Fibroblast of villous mesenchyme (primary cell): ENCODE results near the gene OR5B17. TPM values are rescaled to one million over a fixed set of nuclear protein-coding genes. Genes with fewer than 3 reads are reported as not detected.
A peak's percentile ranks its signal among the peaks of the same experiment; 100 is the strongest.

Experiments used
- DNase-seq: peaks from one replicate; pipeline ENCODE4 v3.0.0-alpha.2; 2010; ENCODE audit warnings: low read depth
- H3K4me3 ChIP-seq: 2 replicates; pipeline ENCODE4 v1.5.1; 2011; ENCODE audit warnings: low read depth, mild to moderate bottlenecking, low read length
- CTCF ChIP-seq: IDR thresholded peaks from 2 replicates; pipeline ENCODE4 v1.5.1; 2012; ENCODE audit warnings: low read depth, mild to moderate bottlenecking, low read length; ENCODE audit not compliant: insufficient read depth
- total RNA-seq: library from RNA; depleted of rRNA; stranded (reverse); fragments of >200 nt; gene quantifications from 2 replicates; pipeline ENCODE4 v1.2.3, GENCODE V29; 2012

The OR5B17 gene
- total RNA-seq, 1 donor: not detected

GRCh38 chr11:58390551-58391063 lies 31.7 kb upstream of the OR5B17 start:
- H3K4me3 ChIP-seq: no peak overlapping the region
- no peak for TF ChIP-seq CTCF
- DNase-seq: no peak

GRCh38 chr11:58354727-58355126 lies 4.1 kb downstream of the OR5B17 start:
- H3K4me3 ChIP-seq: no peak overlapping the region
- no peak for DNase-seq
- no peak for TF ChIP-seq CTCF

DNA sequence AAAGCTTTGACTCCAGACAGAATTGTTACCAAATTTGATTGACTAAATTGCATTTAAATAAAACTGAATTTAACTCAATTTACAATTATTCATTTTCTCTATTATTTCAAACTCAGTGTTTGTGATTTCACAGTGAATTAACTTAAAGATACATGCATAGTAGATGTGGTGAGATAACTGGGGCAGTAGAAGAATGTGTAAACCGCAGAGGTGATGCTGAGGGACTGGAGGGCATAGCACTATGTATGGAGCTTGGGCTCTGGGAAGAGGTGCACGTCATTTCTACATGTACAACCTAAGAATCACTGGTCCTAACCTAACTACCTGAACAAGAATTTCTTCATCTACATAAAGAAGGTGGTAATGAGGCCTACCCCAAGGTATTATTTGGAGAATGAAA lies 13.7 kb downstream of the OR5B17 start:
- TF ChIP-seq CTCF: no peak
- no peak overlapping the region for H3K4me3 ChIP-seq
- no peak for DNase-seq

DNA sequence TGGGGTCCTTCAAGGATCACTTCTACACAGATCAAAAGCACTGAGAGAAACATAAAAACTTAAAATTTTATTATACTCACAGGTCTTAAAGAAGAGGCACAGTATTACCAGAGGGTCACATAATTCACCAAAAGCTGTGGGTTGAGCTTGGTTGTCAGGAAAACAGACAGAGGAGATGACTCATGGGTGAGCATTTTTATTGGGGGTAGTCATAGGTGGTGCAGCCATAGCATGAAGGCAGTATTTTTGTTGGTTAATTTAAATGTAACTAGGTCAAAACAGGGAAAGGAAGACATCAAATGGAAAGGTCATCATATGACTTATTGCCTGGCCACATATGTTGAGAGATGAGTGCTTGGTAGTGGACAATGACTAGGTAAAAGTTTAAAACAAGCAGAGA lies 24.2 kb downstream of the OR5B17 start:
- no peak overlapping the region for H3K4me3 ChIP-seq
- TF ChIP-seq CTCF: no peak
- peak; percentile 69 for DNase-seq

DNA sequence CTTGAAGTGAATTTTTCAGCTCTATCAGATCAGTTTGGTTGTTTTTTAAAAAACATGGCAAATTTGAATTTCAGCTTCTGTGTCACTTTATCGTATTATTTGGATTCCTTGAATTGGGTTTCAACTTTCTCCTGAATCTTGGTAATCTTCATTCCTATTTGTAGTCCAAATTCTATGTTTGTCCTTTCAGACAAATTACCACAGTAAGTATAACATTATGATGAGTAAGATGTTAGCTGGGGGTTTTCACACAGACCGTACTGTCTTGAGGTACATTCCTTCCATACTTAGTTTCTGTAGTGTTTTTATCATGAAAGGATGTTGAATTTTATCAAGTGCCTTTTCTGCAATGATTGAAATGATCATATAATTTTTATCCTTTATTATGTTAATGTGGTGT lies 28.0 kb downstream of the OR5B17 start:
- no peak for TF ChIP-seq CTCF

GRCh38 chr11:58318532-58318931 lies 40.3 kb downstream of the OR5B17 start:
- TF ChIP-seq CTCF: no peak
- peak; percentile 61 for DNase-seq
- no peak overlapping the region for H3K4me3 ChIP-seq

More for the DNA sequence above, 28.0 kb downstream of the OR5B17 start:
- DNase-seq: peak; percentile 10
- H3K4me3 ChIP-seq: no peak overlapping the region

DNA sequence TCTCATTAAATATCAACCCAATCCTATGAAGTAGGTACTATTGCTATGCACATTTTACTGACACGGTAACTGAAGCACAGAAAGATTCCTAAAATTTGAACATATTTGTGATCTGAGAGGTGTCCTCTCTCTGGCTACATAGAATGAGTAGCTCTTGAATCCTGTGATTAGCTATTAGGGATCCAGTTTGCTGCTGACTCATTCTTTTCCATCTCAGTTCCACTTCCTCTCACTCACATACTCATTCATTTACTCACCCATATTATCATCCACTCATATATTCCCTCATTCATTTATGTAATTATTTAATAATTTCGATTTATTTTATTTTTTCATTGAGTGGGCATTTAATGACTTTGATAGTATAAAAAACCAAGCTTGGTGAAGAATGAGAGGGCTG lies 42.7 kb downstream of the OR5B17 start:
- peak; percentile 6 for DNase-seq
- TF ChIP-seq CTCF: no peak
- no peak overlapping the region for H3K4me3 ChIP-seq
